Esophagus squamous epithelium (tissue), 5 donors: ENCODE data around the gene ATP5F1D. TPM values are rescaled to one million over a fixed set of nuclear protein-coding genes. Genes with fewer than 3 reads are reported as not detected.
"Not testable (repeated sequence)": the region's sequence is repeated elsewhere in the genome, so short reads cannot be mapped to it uniquely, and the experiment has no call there.

Experiments used
- DNase-seq: peaks from one replicate; lab custom pipeline; 2025; lab: John Stamatoyannopoulos, UW
- H3K27ac ChIP-seq, 4 donors: fragments of 200-600 bp; sonication (generic); one replicate each; pipeline ENCODE4 v1.5.1; 2016 to 2019; ENCODE audit warnings: mild to moderate bottlenecking in 1 of 4
- H3K27me3 ChIP-seq, 4 donors: fragments of 200-600 bp; sonication (generic); 1 replicate in 3 of 4; 2 replicates in 1 of 4; pipeline versions ENCODE4 v1.5.1 to v1.6.0; 2017 to 2021; ENCODE audit warnings: antibody characterized with exemption in 1 of 4
- H3K36me3 ChIP-seq, 3 donors: fragments of 200-600 bp; sonication (generic); one replicate each; pipeline ENCODE4 v1.5.1; 2016 to 2019
- H3K4me1 ChIP-seq, 3 donors: fragments of 200-600 bp; sonication (generic); one replicate each; pipeline ENCODE4 v1.5.1; 2017 to 2019
- H3K4me3 ChIP-seq, 4 donors: fragments of 200-600 bp; sonication (generic); 1 replicate in 3 of 4; 2 replicates in 1 of 4; pipeline ENCODE4 v1.5.1; 2016 to 2019; ENCODE audit warnings: mild to moderate bottlenecking in 2 of 4, moderate library complexity in 1 of 4
- H3K9me3 ChIP-seq, 3 donors: fragments of 200-600 bp; sonication (generic); one replicate each; pipeline ENCODE4 v1.5.1; 2016 to 2019
- CTCF ChIP-seq, 6 experiments: fragments of 450-650 bp in 4 of 6; fragments of 200-600 bp in 2 of 6; sonication (generic) in 2 of 6; IDR thresholded peaks; one replicate each; pipeline ENCODE4 v1.5.1; 2016 to 2019; ENCODE audit warnings: antibody characterized with exemption in 6 of 6, mild to moderate bottlenecking in 4 of 6, moderate library complexity in 4 of 6
- POLR2A ChIP-seq, 4 donors: fragments of 450-650 bp; IDR thresholded peaks; one replicate each; pipeline ENCODE4 v1.6.1; 2017; ENCODE audit warnings: antibody characterized with exemption in 4 of 4, mild to moderate bottlenecking in 4 of 4, moderate library complexity in 3 of 4
- WGBS, 2 donors: methylation state at CpG; one replicate each; pipeline ENCODE4 v1.1.5; 2018; 5-methylcytosine and 5-hydroxymethylcytosine counted together
- intact Hi-C: fragments of 100-400 bp; cut with DNase I; formaldehyde crosslinking; loops from one replicate; pipeline ENCODE4 v1.15.0; 2022
- total RNA-seq, 4 donors: library from RNA; depleted of rRNA; stranded (reverse); fragments of >200 nt; gene quantifications; one replicate each; pipeline ENCODE4 v1.1.0, GENCODE V29; 2016
- donor health status: DM: yes; HTN: yes; CAD: no.

ATP5F1D gene
- total RNA-seq, 4 donors from 2014 or later, result 83.4 to 171 (median 132) TPM

- Histone ChIP-seq H3K27ac (peak overlapping the region; percentile 81 to 91 (median 88)), H3K27me3 (no peaks in the 10 kb centered on the region), H3K4me3 (peak overlapping the region; percentile 59 to 81 (median 71)), H3K36me3 (peaks cover 0 to 16% (median 0%) of the 10 kb centered on the region in 3 donors), H3K9me3 (no peaks in the 10 kb centered on the region), H3K4me1 (peaks cover 43 to 78% (median 46%) of the 10 kb centered on the region in 3 donors)
- DNase-seq, result no peak
- TF ChIP-seq CTCF (IDR thresholded peaks at IDR 0.05) (no peak), POLR2A (IDR thresholded peaks at IDR 0.05) (no peak)
- WGBS, 2 donors, result 0 to 1% methylated on average over 8 to 38 of the region's 38 CpGs
- intact Hi-C loops, result no loop called here
These were observed 34.6 kb upstream of the ATP5F1D start for GRCh38 chr19:1206864-1207450.

GRCh38 chr19:1208830-1209229, 32.7 kb upstream of the ATP5F1D start:
- DNase-seq, intact Hi-C loops, H3K9me3 ChIP-seq, H3K27me3 ChIP-seq: not testable (repeated sequence)
- 40 to 57% methylated on average over 1 to 4 of the region's 10 CpGs for WGBS, 2 donors
- H3K4me1 ChIP-seq, result peaks cover 48 to 91% (median 65%) of the 10 kb centered on the region in 3 donors
- peak in 1 of 4 donors; percentile 33 for TF ChIP-seq POLR2A (IDR thresholded peaks at IDR 0.05)
- H3K27ac ChIP-seq, result peak overlapping the region; percentile 52 to 91 (median 88)
- peaks cover 0 to 22% (median 0%) of the 10 kb centered on the region in 3 donors for H3K36me3 ChIP-seq
- H3K4me3 ChIP-seq, result peak overlapping the region in 1 of 4 donors; percentile 26

- peak overlapping the region; percentile 82 to 91 (median 88) for H3K27ac ChIP-seq
- DNase-seq, result no peak
- no peaks in the 10 kb centered on the region for H3K9me3 ChIP-seq
These were observed 31.4 kb upstream of the ATP5F1D start for GRCh38 chr19:1210227-1210538.

GRCh38 chr19:1211494-1212234, 29.9 kb upstream of the ATP5F1D start:
- peaks cover 0 to 24% (median 0%) of the 10 kb centered on the region in 3 donors for H3K36me3 ChIP-seq
- peak overlapping the region; percentile 82 to 91 (median 88) for H3K27ac ChIP-seq
- H3K9me3 ChIP-seq, result no peaks in the 10 kb centered on the region
- no peaks in the 10 kb centered on the region for H3K27me3 ChIP-seq
- intact Hi-C loops, result no loop called here
- peak overlapping the region in 1 of 4 donors; percentile 15 for H3K4me3 ChIP-seq
- 46 to 84% methylated on average over 14 to 22 of the region's 33 CpGs for WGBS, 2 donors
- TF ChIP-seq POLR2A (IDR thresholded peaks at IDR 0.05) (no peak), CTCF (IDR thresholded peaks at IDR 0.05) (peak in 2 of 6 experiments; percentile 21 to 35)
- peaks cover 75 to 100% (median 89%) of the 10 kb centered on the region in 3 donors for H3K4me1 ChIP-seq
- DNase-seq, result no peak

More at GRCh38 chr19:1210227-1210538, 31.4 kb upstream of the ATP5F1D start:
- H3K4me1 ChIP-seq, result peaks cover 61 to 91% (median 74%) of the 10 kb centered on the region in 3 donors
- peak overlapping the region in 1 of 4 donors; percentile 19 for H3K4me3 ChIP-seq
- peaks cover 0 to 22% (median 0%) of the 10 kb centered on the region in 3 donors for H3K36me3 ChIP-seq
- whole genome bisulfite sequencing, 2 donors, result 46 to 60% methylated on average over 1 to 6 of the region's 13 CpGs
- H3K27me3 ChIP-seq, result no peaks in the 10 kb centered on the region
- TF ChIP-seq POLR2A (IDR thresholded peaks at IDR 0.05) (no peak), CTCF (IDR thresholded peaks at IDR 0.05) (no peak)
- intact Hi-C loops, result no loop called here

GRCh38 chr19:1213391-1214286, 27.9 kb upstream of the ATP5F1D start:
- H3K4me1 ChIP-seq, result peaks cover 63 to 100% (median 93%) of the 10 kb centered on the region in 3 donors
- 36 to 62% methylated on average over 19 to 31 of the region's 39 CpGs for WGBS, 2 donors
- no peak for DNase-seq
- TF ChIP-seq CTCF (IDR thresholded peaks at IDR 0.05) (no peak), POLR2A (IDR thresholded peaks at IDR 0.05) (peak in 2 of 4 donors; percentile 28 to 64)
- peak overlapping the region in 2 of 4 donors; percentile 2 to 47 for H3K4me3 ChIP-seq
- H3K27me3 ChIP-seq, result no peaks in the 10 kb centered on the region
- intact Hi-C loops, result no loop called here
- peak overlapping the region; percentile 80 to 96 (median 88) for H3K27ac ChIP-seq
- H3K9me3 ChIP-seq, result no peaks in the 10 kb centered on the region
- peaks cover 0 to 33% (median 0%) of the 10 kb centered on the region in 3 donors for H3K36me3 ChIP-seq
